HG02759 (cell line): ENCODE data around the gene SNAPC4.
"Not testable (repeated sequence)": the region's sequence is repeated elsewhere in the genome, so short reads cannot be mapped to it uniquely, and the experiment has no call there.

Experiments
- ATAC-seq: cut with Tn5 transposase; IDR thresholded peaks from one replicate; pipeline ENCODE4 v1.9.1; 2021; ENCODE audit warnings: mild to moderate bottlenecking, moderate library complexity; ENCODE audit not compliant: unreplicated experiment

Gene SNAPC4

DNA sequence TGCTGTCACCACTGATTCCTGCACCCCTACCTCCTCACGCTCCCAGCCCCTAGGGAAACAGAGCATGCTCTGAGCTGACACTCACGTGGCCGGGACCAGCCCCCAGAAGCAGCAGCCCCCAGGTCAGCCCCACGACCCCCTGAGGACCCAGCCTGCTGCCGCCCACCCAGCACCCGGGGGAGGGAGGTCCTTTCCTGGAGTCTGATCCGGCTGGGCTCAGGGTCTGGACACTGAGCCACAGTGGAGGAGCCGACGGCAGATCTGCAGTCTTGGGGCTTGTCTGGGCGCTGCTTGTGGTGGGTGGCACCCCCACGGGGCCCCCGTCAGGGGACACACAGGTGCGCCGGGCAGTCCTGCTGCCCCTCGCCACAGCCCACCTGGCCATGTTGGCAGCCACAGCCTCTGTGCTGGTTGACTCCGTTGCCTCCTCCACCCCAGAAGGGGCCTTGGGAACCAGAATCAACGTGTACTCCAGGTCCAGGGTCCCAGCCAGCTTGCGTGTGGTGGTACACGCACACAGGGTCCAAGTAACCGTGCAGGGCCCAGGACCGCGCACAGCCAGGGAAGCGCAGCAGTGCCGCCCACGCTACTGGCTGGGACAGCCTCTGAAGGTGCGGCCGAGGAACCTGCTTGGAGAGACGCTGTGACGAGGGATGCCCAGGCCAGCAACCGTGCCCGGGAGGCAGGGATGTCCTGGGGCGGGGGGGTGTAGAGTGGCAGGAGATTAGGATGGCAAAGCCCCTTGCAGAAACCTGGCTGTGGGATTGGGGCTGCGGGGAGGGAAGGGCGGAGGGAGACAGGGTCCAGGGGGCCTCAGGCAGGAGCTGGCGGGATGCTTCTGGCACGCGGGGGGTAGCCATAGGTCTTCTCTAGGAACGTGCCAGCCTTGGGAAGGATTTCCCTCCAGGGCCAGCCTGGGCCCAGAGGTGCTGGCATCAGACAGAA, 39.9 kb downstream of the SNAPC4 start:
- ATAC-seq = no peak

DNA sequence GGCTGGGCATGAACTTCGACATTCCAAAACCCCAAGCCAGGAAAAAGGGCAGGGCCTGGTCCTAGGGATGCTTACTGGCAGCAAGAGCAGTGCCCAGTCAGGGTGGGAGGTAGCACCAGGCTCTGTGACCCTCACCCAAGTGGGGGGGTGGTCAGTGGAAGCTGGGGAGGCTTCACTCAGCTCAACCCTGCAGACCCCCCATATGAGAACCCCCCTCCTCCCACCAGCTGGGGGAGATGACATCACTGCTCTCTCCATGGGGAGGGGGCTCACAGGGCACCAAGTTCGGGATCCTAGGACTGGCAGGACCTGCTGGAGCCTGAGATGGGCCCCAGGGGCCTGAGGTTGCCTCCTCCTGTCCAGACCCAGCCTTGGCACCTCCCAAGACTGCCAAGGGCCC, 41.1 kb downstream of the SNAPC4 start:
- no peak for ATAC-seq

DNA sequence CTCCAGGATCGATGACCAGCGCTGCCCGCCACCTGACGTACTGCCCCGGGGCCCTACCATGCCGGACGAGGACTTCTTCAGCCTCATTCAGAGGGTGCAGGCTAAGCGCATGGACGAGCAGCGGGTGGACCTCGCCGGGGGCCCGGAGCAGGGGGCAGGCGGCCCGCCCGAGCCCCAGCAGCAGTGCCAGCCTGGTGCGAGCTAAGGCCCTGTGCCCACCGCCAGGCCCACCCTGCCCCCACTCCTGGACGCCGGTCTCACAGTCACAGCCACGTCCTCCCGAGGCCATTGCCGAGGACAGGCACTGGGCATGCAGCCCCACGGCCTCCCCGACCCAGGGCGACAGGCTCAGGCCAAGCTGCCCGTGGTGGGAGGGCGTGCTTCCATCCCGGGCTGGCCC, 42.0 kb downstream of the SNAPC4 start:
- no peak for ATAC-seq

DNA sequence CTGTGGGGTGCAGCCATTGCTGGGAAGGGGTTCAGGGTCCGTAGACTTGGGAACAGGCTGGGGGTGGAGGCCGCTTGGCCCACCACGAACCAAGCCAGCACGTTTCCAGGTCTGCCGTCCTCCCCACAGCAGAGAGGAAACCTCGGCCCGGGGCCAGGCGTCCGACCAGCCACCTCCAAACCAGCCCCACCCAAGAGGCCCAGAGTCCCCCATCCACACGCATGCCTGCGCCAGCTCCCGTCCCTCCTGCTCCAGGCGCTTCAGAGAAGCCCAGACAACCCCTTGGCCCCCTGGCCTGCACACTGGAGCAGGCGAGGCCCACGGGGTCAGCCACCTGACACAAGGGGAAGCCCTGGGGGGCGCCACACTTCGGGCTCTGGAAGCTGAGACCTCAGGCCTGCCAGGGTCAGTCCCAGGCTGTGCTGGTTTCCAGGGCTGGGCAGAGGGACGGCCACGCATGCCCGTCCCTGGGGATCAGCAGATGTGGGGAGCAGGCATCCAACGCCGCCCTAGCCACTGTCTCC, 42.7 kb downstream of the SNAPC4 start:
- ATAC-seq = no peak

DNA sequence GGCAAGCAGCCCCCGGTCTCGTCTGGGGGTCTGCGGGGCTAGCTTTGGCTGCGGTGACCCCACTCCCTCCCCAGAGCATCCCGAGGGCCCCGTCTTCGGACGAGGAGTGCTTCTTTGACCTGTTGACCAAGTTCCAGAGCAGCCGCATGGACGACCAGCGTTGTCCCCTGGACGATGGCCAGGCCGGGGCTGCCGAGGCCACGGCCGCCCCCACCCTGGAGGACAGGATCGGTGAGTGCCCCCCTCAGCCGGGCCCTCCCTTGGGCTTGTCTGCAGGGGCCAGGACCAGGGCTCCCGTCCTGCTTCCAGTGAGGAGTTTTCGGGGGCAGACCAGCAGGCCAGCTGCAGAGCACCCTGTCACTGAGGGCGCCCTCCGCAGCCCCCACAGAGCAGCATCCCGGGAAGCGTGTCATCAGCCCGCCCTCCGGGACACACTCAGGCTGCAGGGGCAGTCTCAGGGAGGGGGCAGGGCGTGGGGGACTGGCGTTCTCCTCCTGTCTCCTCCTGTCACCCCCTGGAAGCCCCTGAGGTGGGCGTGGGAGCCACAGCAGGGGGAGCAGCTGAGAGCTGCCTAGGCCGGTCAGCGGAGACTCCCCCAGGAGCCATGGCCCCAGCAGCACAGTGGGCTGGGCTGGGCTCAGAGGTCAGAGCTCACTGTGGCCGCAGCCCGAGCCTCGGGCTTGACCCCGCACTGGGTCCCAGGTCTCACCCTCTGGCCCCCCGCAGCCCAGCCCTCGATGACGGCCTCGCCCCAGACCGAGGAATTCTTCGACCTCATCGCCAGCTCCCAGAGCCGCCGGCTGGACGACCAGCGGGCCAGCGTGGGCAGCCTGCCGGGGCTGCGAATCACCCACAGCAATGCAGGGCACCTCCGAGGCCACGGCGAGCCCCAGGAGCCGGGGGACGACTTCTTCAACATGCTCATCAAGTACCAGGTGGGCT, 44.1 kb downstream of the SNAPC4 start:
- no peak for ATAC-seq

DNA sequence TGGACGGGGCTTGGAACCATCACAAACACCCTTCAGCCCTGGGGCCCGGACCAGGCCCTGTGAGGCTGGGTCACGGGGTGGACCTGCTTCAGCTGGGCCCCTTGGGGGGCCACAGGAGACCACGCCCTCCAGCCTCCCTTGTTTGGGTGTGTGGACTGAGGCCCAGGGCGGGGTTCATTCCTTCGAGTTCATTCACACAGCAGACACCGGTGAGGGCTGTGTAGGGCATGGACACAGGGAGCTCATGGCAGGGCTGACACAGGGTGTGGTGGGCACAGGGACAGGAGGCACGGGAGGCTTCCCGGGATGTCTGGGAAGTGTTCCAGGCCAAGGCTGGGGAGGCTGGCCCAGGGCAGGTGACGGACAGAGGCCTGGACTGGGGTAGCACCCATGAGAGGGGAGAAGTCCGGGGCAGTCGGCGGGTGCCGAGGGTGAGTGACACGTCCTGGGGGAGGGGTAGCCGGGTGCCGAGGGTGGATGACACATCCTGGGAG, 45.3 kb downstream of the SNAPC4 start:
- ATAC-seq = no peak

DNA sequence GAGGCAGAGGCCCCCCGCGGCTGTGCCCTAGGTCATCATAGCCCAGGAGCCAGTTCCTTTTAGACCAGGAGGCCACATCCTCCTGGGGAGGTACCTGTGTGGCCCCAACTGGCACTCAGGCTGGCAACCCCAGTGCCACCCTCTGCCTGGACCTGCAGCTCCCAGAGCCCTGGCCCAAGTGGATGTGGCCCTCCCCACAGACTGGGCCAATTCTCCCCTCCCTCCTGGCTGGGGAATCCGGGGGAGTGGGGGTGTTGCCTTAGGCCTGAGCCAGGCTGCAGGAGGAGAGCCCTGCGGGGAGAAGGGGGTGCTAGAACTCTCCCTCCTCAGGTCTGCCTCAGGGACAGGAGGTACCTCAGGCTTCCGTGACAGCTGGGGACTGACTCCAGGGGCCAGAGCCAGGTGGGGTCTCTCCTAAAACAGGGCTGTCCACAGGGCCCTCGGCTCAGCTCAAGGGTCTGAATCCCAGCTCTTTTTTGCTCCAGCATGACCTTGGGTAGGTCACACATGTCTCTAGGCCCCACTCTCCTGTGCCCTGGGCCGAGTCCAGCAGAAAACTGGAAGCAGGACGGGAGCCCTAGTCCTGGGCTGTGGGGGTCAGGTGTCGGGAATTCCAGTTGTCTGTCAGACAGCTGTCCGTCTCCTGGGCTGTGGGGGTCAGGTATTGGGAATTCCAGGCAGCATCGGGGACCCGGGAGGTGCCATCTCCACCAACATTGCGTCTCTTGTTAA, 46.0 kb downstream of the SNAPC4 start:
- no peak for ATAC-seq

DNA sequence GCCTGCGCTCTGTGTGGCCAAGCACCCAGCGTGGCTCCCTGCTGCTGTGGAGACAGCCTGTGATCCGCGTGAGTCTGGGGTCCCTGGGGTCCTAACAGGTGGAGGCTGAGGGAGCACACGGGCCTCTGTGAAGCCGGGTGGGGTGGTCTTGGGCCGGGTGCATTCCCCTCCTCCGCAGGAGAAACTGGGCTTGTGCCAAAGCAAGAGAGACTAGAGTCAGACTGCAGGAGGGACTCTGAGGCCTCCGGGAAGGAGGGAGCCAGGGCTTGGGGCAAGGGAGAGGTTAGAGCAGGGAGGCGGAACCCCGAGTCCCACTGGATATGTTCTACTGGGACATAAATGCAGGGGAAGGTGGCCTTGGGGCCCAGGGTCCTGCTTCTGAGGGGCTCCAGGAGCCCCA, 46.9 kb downstream of the SNAPC4 start:
- no peak for ATAC-seq

DNA sequence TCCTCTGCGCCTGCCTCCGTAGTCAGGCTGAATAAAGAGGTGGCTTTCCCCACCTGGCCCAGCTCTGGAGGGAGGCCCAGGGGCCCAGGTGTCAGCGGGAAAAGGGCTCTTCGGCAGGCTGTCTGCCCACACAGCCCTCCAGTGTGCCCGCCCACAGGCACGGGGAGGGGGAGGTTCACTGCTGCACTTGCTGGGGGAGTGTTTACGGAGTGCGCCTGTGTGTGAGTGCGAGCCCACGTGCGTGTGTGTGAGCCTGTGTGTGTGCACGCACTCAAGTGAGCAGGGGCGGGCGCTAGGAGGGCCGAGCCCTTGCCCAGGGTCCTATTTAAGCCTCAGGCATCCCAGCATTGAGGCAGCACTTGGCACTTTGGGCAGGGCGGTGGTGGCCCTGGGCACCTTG, 47.3 kb downstream of the SNAPC4 start:
- ATAC-seq = no peak

DNA sequence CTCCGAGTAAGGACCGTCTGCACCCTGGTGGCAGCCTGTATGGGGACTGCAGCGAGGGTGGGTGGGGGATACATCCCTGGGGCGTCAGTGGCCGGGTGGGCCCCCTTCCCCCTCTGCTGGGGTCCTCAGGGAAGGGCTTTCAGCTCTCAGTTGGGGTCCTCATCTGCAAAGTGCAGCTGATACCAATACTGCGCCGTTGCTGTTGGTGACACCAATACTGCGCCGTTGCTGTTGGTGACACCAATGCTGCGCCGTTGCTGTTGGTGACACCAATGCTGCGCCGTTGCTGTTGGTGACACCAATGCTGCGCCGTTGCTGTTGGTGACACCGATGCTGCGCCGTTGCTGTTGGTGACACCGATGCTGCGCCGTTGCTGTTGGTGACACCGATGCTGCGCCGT, 48.1 kb downstream of the SNAPC4 start:
- ATAC-seq = not testable (repeated sequence)

DNA sequence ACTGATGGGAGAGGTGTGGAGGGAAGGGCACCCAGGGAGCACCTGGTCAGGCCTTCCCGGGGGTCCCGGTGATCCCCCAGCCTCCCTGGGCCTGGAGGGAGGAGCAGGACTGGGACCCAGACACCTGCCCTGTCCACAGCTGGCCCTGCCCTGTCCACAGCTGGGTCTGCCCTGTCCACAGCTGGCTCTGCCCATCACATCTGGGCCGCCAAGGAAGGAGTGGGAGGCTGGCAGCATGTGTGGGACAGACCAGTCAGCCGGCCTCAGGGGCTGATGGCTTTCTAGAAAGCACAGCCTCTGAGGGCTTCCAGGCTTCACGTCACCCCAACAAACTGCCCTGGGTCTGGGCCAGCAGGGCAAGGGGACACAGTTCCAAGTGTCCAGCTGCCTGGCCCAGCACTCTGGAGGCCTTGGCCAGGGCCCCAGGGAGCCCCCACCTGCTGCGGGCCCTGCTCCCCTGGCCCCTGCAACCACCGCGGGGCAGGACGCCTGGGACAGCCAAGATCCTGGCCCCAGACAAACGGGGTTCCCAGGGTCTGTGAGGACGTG, 48.6 kb downstream of the SNAPC4 start:
- no peak for ATAC-seq
